Measurements from ENCODE around the gene FBXO41. TPM values are rescaled to one million over a fixed set of nuclear protein-coding genes. Genes with fewer than 3 reads are reported as not detected.
A peak's percentile ranks its signal among the peaks of the same experiment; 100 is the strongest.

The FBXO41 gene
- total RNA-seq, 4 donors from 2014 or later, result 0.13 to 0.82 (median 0.23) TPM; not detected in 1

DNA sequence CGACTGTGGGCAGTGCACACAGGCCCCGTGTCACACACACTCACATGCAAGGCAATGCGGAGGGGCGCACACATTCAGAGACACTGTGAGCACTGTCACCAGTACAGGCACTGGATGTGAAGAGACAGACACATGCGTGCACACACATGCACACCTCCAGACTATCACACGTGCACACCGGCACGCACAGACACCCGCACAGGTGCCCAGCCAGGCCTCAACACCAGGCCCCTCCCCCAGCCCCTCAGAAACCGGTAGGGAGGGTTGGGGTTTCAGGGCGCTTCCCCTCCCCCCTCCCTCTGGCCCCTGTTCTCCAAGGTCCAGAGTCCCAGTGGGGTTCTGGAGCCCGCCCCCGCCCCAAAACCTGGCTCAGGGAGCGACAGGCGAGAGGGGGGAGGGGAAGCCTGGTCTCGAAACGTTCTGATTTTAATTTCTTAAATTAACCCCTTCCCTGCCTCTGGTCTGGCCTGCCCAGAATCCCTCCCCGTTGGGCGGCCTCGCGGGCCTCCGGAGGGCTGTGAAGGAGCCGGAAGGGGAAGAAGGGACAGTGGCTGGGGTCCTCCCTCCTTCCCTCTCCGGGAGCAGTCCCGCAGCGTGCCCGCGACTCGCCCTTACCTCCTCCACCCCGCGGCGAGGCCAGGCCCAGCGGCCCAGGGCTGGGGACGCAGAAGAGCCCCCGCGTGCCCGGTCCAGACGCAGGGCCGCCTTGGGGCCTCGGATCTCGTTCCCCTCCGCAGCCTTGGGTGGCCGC is 558 bp downstream of the FBXO41 start:
- H3K27me3 ChIP-seq, result peaks cover 24 to 38% (median 27%) of the 10 kb centered on the region in 3 donors

GRCh38 chr2:73282924-73283544 is 1.2 kb downstream of the FBXO41 start:
- intact Hi-C loops (cut with DNase I; ENCODE audit: low total_unique reads), result no loop called here
- Histone ChIP-seq H3K4me1 (peaks cover 9% of the 10 kb centered on the region in 2 donors), H3K9me3 (no peaks in the 10 kb centered on the region), H3K27me3 (peaks cover 24 to 38% (median 25%) of the 10 kb centered on the region in 3 donors), H3K27ac (no peak overlapping the region), H3K36me3 (no peaks in the 10 kb centered on the region), H3K4me3 (no peak overlapping the region)
- no peak for TF ChIP-seq POLR2A (IDR thresholded peaks at IDR 0.05)
- TF ChIP-seq, protein P1, sequence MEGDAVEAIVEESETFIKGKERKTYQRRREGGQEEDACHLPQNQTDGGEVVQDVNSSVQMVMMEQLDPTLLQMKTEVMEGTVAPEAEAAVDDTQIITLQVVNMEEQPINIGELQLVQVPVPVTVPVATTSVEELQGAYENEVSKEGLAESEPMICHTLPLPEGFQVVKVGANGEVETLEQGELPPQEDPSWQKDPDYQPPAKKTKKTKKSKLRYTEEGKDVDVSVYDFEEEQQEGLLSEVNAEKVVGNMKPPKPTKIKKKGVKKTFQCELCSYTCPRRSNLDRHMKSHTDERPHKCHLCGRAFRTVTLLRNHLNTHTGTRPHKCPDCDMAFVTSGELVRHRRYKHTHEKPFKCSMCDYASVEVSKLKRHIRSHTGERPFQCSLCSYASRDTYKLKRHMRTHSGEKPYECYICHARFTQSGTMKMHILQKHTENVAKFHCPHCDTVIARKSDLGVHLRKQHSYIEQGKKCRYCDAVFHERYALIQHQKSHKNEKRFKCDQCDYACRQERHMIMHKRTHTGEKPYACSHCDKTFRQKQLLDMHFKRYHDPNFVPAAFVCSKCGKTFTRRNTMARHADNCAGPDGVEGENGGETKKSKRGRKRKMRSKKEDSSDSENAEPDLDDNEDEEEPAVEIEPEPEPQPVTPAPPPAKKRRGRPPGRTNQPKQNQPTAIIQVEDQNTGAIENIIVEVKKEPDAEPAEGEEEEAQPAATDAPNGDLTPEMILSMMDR (IDR thresholded peaks at IDR 0.05 in 4 of 5, conservative IDR thresholded peaks at IDR 0.05 in 1 of 5), result no peak
- DNase-seq, result no peak
- ATAC-seq, result no peak
- in situ Hi-C loops (cut with MboI; ENCODE audit: low sequenced_read_pairs in 4 of 4), result no loop called here

More for the DNA sequence above, 558 bp downstream of the FBXO41 start:
- H3K36me3 ChIP-seq, result no peaks in the 10 kb centered on the region
- no peaks in the 10 kb centered on the region for H3K9me3 ChIP-seq
- in situ Hi-C loops (cut with MboI; ENCODE audit: low sequenced_read_pairs in 4 of 4) (no loop called here), intact Hi-C loops (cut with DNase I; ENCODE audit: low total_unique reads) (no loop called here)
- peaks cover 9% of the 10 kb centered on the region in 2 donors for H3K4me1 ChIP-seq
- DNase-seq (no peak), ATAC-seq (no peak)
- H3K27ac ChIP-seq, result no peak overlapping the region
- H3K4me3 ChIP-seq, result peak overlapping the region; percentile 51 to 65 (median 56)
- TF ChIP-seq, protein P1 (IDR thresholded peaks at IDR 0.05 in 4 of 5, conservative IDR thresholded peaks at IDR 0.05 in 1 of 5), result no peak
- TF ChIP-seq POLR2A (IDR thresholded peaks at IDR 0.05), result no peak

DNA sequence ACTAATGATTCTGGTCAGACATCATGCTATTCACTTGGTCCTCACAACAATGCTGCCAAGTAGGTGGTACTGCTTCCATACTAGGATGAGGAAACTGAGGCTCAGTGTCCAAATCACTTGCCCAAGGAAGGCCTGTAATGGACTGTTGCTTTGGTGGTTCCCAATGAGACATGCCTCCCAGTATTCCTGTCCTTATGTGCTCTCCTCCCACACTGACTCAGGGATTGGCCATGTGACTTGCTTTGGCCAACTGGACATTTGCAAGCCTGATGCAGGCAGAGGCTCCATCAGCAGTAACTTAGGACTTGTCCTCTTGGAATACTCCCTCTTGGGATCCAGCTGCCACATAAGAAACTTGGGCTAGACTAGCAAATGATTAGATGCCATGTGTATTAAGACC is 3.0 kb downstream of the FBXO41 start:
- intact Hi-C loops (cut with DNase I; ENCODE audit: low total_unique reads), result no loop called here
- no peaks in the 10 kb centered on the region for H3K9me3 ChIP-seq
- no peak for ATAC-seq
- H3K27me3 ChIP-seq, result peaks cover 15 to 27% (median 20%) of the 10 kb centered on the region in 3 donors
- no peak overlapping the region for H3K27ac ChIP-seq
- in situ Hi-C loops (cut with MboI; ENCODE audit: low sequenced_read_pairs in 4 of 4), result no loop called here
- no peak for TF ChIP-seq POLR2A (IDR thresholded peaks at IDR 0.05)
- TF ChIP-seq, protein P1 (IDR thresholded peaks at IDR 0.05 in 4 of 5, conservative IDR thresholded peaks at IDR 0.05 in 1 of 5), result no peak
- no peak for DNase-seq
- no peak overlapping the region for H3K4me3 ChIP-seq
- peaks cover 9% of the 10 kb centered on the region in 2 donors for H3K4me1 ChIP-seq
- no peaks in the 10 kb centered on the region for H3K36me3 ChIP-seq

GRCh38 chr2:73279852-73280251 is 4.4 kb downstream of the FBXO41 start:
- intact Hi-C loops (cut with DNase I; ENCODE audit: low total_unique reads), result no loop called here

More at GRCh38 chr2:73279852-73280251, 4.4 kb downstream of the FBXO41 start:
- H3K27me3 ChIP-seq, result peaks cover 8 to 14% (median 11%) of the 10 kb centered on the region in 3 donors
- no peak for DNase-seq
- no peak overlapping the region for H3K4me3 ChIP-seq
- no peak overlapping the region for H3K27ac ChIP-seq
- H3K36me3 ChIP-seq, result no peaks in the 10 kb centered on the region
- no peak for ATAC-seq
- H3K4me1 ChIP-seq, result peaks cover 5 to 8% of the 10 kb centered on the region in 2 donors
- no peaks in the 10 kb centered on the region for H3K9me3 ChIP-seq
- in situ Hi-C loops (cut with MboI; ENCODE audit: low sequenced_read_pairs in 4 of 4), result no loop called here
- TF ChIP-seq, protein P1 (IDR thresholded peaks at IDR 0.05 in 4 of 5, conservative IDR thresholded peaks at IDR 0.05 in 1 of 5), result no peak
- TF ChIP-seq POLR2A (IDR thresholded peaks at IDR 0.05), result no peak
